Chondrocyte (in vitro differentiated cells): Measurements from ENCODE around the gene DLG4. TPM values are rescaled to one million over a fixed set of nuclear protein-coding genes. Genes with fewer than 3 reads are reported as not detected.
"Not testable (repeated sequence)": the region's sequence is repeated elsewhere in the genome, so short reads cannot be mapped to it uniquely, and the experiment has no call there.

ENCODE experiments used
- DNase-seq: peaks from one replicate; pipeline ENCODE4 v3.0.0; 2021; ENCODE audit warnings: mixed read lengths, low spot score
- H3K27ac Mint-ChIP-seq: one replicate; pipeline ENCODE4 v1.8.0; 2021; ENCODE audit warnings: mild to moderate bottlenecking, moderate library complexity, mixed read lengths; ENCODE audit not compliant: unreplicated experiment
- H3K27me3 Mint-ChIP-seq: 2 replicates; pipeline ENCODE4 v1.8.0; 2021; ENCODE audit warnings: low read depth, mixed read lengths
- H3K36me3 Mint-ChIP-seq: 2 replicates; pipeline ENCODE4 v1.8.0; 2021; ENCODE audit warnings: low read depth, mixed read lengths
- H3K4me1 Mint-ChIP-seq: 2 replicates; pipeline ENCODE4 v1.8.0; 2021; ENCODE audit warnings: low read depth, mild to moderate bottlenecking, mixed read lengths
- H3K4me3 Mint-ChIP-seq: one replicate; pipeline ENCODE4 v1.8.0; 2021; ENCODE audit warnings: mild to moderate bottlenecking, moderate library complexity, mixed read lengths; ENCODE audit not compliant: unreplicated experiment
- H3K9me3 Mint-ChIP-seq: 2 replicates; pipeline ENCODE4 v1.8.0; 2021; ENCODE audit warnings: low read depth, mixed read lengths
- CTCF ChIP-seq: fragments of 200-600 bp; sonication (generic); IDR thresholded peaks from 2 replicates; pipeline ENCODE4 v1.5.0; 2021; ENCODE audit warnings: antibody characterized with exemption, mild to moderate bottlenecking, moderate library complexity
- total RNA-seq: library from RNA; stranded (reverse); gene quantifications from 3 replicates; pipeline ENCODE4 v1.2.1, GENCODE V29; 2021

The DLG4 gene
- total RNA-seq, 1 donor from 2014 or later: 28.3 TPM

DNA sequence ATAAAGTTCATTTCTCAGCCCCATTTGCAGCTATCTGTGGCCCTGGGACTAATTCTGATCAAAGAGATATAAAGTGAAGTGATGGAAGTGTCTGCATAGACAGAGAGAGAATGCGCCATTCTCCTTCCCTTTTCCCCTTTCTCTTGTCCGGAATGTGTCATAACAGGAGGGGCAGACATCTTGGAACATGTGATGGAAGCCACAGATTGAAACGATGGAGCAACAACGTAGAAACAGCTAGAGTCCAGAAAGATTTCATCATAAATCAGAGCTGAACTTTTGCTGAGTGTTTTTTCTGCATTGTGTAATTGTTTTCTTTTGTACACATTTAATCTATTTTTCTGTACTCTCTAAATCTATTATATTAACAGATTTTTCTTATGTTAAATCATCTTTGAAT lies 51.8 kb downstream of the DLG4 start:
- peaks cover 4% of the 10 kb centered on the region for H3K36me3 Mint-ChIP-seq
- peaks cover 4% of the 10 kb centered on the region for H3K4me1 Mint-ChIP-seq
- no peak for TF ChIP-seq CTCF
- H3K4me3 Mint-ChIP-seq: no peak overlapping the region
- H3K27ac Mint-ChIP-seq: peak overlapping the region; percentile 54
- no peak for DNase-seq
- H3K27me3 Mint-ChIP-seq: peaks cover 2% of the 10 kb centered on the region
- H3K9me3 Mint-ChIP-seq: peaks cover 9% of the 10 kb centered on the region

DNA sequence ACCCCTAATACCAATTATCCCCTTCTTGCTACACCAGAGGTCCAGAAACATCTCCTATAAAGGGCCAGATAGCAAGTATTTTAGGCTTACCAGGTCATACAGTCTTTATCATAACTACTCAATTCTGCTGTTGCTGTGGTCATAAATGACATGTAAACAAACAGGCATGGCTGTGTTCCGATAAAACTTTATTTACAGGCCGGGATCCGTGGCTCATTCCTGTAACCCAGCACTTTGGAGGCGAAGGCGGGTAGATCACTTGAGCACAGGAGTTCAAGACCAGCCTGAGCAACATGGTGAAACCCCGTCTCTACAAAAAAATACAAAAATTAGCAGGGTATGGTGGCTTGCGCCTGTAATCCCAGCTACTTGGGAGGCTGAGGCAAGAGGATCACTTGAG lies 52.8 kb downstream of the DLG4 start:
- Mint-ChIP-seq H3K4me1 (peaks cover 4% of the 10 kb centered on the region), H3K36me3 (peaks cover 4% of the 10 kb centered on the region), H3K27ac (no peak overlapping the region), H3K4me3 (no peak overlapping the region), H3K9me3 (peaks cover 9% of the 10 kb centered on the region), H3K27me3 (peaks cover 2% of the 10 kb centered on the region)
- no peak for TF ChIP-seq CTCF
- DNase-seq: no peak

GRCh38 chr17:7159571-7159970 lies 60.1 kb downstream of the DLG4 start:
- H3K9me3 Mint-ChIP-seq, H3K4me3 Mint-ChIP-seq, H3K4me1 Mint-ChIP-seq, H3K36me3 Mint-ChIP-seq, DNase-seq, H3K27ac Mint-ChIP-seq: not testable (repeated sequence)
- H3K27me3 Mint-ChIP-seq: peaks cover 26% of the 10 kb centered on the region

GRCh38 chr17:7158424-7158823 lies 61.2 kb downstream of the DLG4 start:
- H3K4me1 Mint-ChIP-seq, H3K27ac Mint-ChIP-seq, DNase-seq, H3K4me3 Mint-ChIP-seq, H3K36me3 Mint-ChIP-seq, H3K9me3 Mint-ChIP-seq: not testable (repeated sequence)
- H3K27me3 Mint-ChIP-seq: peaks cover 32% of the 10 kb centered on the region

GRCh38 chr17:7156342-7156940 lies 63.2 kb downstream of the DLG4 start:
- Mint-ChIP-seq H3K36me3 (peaks cover 2% of the 10 kb centered on the region), H3K9me3 (no peaks in the 10 kb centered on the region), H3K4me3 (no peak overlapping the region), H3K4me1 (peaks cover 7% of the 10 kb centered on the region), H3K27ac (no peak overlapping the region), H3K27me3 (peaks cover 36% of the 10 kb centered on the region)
- DNase-seq: no peak
- no peak for TF ChIP-seq CTCF

DNA sequence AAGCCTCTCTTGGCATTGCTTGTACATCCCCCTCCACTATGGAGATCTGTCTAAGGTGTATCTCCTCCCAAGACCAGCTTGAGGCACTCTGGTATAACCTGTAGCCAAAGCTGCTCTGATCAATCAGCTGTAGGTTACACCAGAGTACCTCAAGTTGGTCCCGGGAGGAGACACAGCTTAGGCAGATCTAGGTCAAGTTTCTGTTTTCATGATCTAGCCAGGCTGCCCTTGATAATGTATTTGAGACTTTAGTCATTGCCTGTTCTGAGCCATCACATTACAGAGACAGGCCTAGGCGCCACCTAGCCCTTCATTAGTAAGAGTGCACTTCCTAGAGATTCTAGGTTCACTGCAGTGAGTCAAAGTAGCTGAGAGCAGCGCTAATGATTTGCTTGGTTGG lies 71.9 kb downstream of the DLG4 start:
- TF ChIP-seq CTCF: no peak
- Mint-ChIP-seq H3K9me3 (no peaks in the 10 kb centered on the region), H3K27me3 (peaks cover 10% of the 10 kb centered on the region), H3K4me1 (peaks cover 6% of the 10 kb centered on the region), H3K27ac (no peak overlapping the region), H3K36me3 (no peaks in the 10 kb centered on the region), H3K4me3 (no peak overlapping the region)
- no peak for DNase-seq
